GM21717 (cell line): ENCODE measurements around the gene ENO3.

ENCODE experiments used
- ATAC-seq: cut with Tn5 transposase; IDR thresholded peaks from one replicate; pipeline ENCODE4 v1.9.1; 2021; ENCODE audit warnings: mild to moderate bottlenecking, moderate library complexity; ENCODE audit not compliant: unreplicated experiment

ENO3 gene

DNA sequence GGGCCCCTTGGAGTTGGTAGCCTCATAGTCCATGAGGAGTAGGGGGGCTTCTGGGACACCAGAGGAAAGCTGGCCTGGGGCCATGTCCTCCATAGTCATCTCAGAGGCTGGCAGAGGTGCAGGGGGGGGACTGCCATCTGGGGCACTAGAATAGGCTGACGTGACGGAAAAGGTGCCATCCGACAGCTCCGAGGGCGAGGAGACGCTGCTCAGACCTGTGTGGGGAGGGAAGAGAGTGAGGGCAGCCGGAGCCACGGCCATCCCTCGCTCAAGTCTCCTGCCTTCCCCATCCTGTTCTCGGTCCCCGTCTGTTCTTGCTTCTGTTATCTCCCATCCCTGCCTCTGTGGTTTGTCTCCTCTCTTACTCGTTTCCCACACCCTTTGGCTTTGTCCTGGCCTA, 21.4 kb downstream of the ENO3 start:
- no peak for ATAC-seq

DNA sequence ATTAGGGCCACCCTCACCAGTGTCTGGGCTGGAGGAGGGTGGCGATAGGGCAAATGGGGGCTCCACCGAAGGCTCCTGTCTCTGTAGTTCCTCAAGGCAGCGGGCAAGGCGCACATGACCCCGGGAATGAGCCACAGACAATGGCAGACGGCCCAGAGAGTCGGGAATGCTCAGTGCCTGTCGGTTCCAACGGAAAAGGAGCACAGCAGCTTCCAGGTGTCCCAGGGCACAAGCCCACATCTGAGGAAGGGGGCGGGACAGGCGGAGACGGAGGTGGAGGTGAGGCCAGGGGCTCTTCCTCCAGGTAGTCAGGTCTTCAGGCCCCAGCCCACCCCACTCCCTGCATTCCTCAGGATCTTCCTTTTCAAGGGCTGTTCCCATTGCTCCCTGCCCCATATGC, 21.8 kb downstream of the ENO3 start:
- no peak for ATAC-seq

DNA sequence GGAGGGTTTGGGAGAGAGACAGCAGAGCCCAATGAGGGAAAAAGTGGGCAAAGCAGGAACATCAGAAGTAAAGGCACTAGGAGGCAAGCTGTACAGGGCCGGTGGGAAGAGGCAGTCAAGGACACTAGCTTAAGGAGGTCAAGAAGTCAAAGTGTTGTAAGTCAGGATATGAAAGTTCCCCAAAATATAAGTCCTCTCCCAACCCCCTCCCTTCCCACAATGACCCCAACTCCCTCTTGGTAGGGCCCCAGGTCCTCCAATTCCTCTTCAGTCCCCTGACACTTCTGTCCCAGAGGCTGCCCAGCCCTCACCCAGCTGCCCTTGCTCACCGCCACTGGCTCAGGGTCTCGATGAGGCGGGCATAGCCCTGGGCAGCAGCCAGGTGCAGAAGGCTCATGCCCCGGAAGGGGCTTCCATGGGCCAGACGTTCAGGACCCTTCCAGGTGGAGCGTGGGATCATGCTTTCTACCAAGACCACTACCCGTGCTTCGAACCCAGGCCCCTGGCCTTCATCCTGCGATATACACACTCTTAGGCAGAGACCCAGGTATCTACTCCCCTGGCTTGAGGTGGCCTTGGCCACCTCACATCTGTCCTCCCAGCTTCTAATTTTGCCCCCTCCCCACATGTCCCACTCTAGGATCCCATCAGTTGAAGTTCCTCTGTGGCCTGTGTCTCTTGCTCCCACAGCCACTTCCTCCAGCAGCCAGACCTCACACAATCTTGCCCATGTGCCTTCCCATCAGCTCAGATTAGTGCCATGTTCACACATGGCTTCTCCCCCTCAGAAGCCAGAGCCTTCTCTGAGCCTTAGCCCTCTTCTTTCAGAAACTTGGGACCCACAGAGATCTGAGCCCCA, 22.6 kb downstream of the ENO3 start:
- no peak for ATAC-seq

DNA sequence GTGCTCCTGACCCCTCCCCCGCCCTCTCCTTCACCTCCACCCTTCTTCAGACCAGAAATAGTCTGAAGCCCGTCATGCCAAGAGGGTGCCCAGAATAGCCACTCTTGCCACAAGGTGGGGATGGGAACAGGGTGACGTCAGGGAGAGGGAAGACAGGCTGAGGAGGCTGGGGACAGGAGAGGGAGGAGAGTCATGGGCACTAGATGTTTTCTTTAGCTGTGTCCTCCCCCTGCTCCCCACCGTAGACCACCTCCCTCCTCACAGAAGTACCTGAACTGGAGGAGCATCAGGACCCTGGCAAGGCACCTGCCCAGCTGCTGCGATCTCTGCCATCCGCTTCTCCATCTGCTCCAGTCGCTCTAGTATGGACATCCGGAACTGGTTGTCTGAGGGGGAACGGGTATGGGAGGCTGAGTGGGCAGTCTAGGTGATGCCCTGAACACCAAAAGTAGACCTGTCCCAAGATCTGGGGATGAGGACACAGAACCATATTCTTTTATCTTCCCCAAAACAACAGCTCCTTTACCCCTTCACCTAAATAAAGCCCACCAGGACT, 23.3 kb downstream of the ENO3 start:
- no peak for ATAC-seq

DNA sequence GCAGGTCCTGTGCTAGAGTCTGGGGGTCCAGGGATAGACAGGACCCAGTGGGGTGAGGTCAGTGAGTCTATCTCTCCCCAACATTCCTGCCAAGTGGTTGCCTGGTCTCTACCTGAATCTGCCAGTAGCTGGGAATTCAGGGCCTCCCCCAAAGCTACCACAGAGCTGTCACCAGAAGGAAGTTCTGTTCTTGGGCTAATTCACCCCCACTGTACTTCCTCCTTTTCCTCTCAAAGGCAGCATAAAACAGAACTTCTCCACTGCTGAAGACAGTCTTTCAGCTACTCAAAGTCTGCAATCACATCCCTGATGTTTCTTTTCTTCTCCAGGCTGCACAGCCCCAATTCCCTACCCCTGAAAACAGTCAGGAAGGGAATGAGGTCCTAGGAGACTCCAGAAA, 27.8 kb downstream of the ENO3 start:
- ATAC-seq, result no peak

DNA sequence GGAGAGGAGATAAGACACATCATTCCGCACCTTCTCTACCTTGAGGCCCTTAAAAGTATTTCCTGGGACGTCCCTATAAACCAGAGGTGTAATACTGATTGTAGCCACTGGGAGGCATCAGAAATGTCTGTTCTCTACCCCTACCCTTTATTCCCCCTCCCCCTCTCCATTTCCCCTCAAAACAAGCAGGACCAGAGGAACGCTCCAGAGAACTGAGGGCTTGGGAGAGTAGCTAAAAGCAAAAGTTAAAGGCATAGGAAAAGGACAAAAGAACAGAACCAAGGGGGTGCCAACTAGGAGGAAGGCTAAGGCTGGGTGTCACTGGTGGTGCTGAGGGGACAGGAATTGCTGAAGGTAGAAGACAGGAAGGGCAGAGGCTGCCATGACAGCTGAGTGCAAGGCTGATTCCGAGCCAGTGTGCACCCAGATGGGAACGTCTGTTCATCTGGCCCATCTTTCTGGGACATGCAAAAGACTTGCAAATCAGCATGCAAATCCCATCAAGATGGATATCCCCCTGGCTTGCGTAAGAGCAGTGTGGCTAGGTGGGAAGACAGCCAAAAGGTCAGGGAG, 29.8 kb downstream of the ENO3 start:
- no peak for ATAC-seq

DNA sequence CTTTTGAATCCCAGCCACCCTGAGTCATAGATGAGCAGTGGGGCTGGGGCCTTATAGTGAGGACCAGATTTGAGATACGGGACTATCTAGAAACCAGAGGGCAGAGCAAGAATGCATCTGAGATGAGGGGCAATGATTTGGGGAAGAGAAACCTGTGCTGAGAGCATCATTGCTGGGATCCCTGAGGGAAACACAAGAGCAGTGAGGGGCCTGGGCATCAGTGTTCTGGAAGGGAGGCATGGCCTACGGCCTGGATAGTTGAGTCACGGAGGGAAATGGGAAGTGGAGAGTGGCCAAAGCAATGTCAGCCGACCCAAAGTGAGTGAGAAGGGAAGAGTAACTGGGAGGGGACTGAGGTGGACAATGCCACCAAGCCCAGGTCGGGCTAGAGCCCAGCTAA, 31.4 kb downstream of the ENO3 start:
- no peak for ATAC-seq

DNA sequence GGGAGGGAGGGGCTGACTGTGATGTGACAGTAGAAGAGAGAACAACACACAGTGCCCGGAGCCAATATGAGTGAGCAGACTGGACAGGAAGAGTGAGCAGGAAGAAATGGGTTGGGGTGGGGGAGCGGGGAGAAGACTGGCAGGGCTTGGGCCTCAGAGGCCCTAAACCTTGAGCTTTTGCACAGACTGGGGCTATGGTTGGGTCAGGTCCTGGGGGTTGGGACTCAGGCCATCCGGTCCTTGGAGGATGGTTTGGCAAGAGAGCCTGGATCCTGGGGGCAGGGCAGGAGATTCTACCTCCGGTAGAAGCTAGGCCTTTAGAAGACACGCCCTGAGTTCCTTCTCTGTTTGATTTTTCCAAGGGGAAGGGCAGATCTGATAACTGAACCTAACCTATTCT, 35.5 kb downstream of the ENO3 start:
- ATAC-seq, result no peak

DNA sequence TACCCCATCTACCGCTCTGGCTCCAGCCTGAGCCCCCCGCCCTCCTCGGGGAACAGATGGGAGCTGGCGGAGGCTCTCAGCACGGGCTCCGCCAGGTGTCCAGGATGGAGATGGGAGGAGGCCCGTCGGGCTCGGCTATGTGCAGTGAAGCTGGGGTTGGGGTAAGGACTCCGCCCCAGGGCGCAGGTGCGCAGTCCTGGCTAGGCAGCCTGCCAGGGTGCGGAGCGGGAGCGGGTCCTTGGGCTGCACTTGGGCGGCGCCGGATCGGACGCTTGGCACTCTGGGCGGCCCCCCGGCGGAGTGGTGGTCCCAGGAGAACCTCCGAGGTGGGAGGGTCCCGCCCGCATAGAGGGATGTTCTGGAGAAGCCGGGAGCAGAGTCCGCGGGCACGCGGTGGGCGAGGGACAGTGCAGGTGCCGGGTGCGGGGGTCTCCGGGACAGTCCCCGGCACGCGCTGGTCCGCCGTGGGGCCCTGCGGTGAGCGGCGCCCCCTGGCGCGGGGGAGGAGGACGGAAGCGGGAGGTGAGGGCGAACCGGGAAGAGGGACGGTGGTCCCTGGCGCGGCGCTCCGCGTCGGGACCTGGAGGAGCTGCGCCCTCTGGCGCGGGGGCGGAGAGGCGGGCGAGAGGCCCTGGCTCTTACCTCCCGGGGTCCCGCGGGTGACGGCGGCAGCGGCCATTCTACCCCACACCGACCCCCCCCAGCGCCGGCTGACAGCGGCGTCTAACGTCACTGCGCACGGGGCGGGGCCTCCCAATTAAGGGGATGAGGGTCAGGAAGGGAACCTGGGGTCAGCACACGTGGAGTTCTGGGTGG, 36.2 kb downstream of the ENO3 start, which contains the start of gene CAMTA2:
CAMTA2 (minus strand) TSS at position 725 of the 816 bp plus-strand sequence. CDS start 1,453 bp downstream, outside the sequence.
- ATAC-seq, result peak; percentile 63

DNA sequence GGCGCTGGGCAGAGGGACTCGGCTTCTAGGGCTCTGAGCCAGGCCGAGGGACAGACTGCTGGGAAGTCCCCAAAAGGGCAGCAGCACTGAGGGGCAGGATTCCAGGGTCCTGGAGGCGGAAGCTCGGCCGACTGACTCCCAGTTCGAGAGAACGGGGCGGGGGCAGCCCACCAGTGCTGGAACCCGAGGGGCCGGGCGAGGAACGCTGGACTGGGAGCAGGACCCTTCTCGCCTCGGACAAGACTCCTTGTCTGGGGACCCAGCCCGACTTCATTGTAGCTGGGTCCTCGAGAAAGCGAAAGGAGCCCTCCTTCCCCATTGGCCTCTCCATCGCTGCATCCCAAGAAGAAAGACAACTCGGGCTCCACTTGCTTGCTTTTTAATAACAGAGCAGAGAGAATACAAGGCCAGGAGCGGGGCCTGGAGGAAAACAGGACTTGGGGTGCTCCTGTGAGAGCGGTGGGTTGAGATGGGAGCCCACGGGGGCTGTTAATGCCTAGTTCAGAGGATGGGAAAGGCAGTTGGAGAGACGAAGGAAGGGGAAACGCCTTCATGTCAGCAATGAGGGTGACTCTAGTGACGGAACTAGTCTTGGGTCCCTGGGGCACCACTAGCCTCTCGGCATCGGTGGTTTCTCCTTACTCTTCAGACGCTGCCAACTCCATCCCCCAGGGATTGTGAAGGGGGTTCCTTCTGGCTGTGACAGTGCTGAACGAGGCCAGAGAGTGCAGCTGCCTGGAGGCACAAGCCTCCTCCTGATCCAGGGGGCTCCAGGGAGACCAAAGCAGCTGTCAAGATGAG, 37.0 kb downstream of the ENO3 start:
- ATAC-seq, result peak; percentile 24

DNA sequence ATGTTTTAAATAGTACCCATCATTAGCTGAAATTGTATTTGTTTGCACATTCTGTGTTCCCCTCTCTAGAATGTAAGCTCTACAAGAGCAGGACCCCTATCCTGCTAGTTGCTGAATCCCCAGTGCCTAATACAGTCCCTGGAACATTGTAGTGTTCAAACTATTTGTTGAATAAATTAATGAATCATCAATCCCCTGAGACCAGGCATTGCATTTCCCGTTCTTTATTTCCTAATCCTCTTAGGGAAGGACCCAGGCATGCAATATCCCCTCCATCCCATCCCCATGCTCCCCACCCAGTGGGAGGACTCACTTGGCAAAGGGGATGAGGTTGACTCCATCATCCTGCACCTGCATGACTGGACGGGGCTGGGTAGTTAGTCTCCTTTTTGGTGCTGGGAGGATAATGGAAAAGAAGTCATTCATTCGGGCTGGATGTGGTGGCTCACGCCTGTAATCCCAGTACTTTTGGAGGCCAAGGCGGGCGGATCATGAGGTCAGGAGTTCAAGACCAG, 43.2 kb downstream of the ENO3 start:
- no peak for ATAC-seq

DNA sequence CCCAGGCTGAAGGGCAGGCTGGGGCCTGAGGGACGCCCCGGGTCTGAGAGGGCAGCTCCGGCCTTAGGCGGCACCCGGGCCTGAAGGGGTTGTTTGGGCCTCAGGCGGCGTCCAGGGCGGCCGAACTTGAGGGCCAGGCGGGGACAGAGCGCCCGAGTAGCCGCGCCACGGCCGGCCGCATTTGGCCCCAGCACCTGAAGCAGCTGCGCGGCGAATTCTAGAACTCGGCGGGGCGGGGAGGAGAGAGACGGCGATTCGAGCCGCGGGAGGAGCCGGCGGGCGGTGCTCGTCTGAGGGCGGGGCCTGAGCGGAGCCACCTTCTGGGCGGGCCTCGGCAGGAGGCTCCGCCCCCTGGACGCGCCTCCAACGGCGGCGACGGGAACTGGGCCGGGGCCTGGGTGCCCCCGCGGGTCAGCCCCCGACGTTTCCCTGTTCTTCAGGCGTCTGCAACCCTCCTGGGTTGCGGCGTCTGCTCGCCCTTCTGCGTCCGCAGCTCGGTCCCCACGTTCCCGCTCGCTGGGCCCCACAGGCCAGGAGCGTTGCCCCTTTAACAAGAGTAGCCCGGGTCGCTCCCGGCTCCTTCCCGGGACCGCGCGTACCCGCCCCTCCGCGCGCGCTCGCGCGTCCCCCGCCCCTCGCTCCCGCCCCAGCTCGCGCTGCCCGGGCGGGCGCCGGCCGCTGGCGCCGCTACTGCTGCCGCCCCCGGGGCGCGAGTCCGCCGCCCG, 46.5 kb downstream of the ENO3 start, which contains the start of the genes INCA1 and KIF1C:
INCA1 (minus strand) TSS at position 221 of the 725 bp plus-strand sequence. CDS start 3,085 bp downstream, outside the sequence.
KIF1C (plus strand) TSS at position 649 of the 725 bp plus-strand sequence. CDS start 2,297 bp downstream, outside the sequence.
- peak; percentile 65 for ATAC-seq

DNA sequence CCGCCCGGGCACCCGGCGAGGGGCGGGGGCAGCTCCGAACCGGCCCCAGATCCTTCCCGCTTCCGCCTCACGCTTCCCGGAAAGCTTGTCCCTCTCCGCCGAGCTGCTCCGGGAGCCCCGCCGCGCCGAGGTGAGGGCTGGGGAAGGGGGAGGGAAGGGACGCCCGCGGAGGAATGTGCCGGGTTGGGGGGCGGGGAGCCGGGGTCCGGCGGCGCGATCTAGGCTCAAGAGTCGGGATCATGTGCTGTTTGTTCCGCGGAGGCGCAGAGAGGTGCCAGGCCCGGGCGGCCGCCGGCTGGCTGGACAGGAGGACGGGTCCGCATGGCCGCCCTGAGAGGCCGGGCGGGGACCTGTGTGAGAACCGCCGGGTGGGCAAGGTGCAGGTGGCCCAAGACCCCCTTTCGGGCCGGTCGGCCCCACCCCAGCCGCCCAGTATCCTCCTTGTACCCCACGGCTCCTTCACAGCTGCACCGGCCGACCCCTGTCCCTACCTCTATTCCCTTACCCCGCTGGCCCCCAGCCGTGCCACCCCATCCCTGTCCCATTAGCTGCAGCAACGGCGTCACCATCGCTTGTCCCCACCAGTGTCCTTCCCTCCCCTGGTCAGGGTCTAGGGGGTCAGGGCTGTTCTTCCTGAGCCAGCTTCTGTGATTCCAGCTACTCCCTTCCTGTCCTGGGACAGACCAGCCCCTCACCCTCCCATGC, 47.3 kb downstream of the ENO3 start:
- ATAC-seq, result peak; percentile 10

DNA sequence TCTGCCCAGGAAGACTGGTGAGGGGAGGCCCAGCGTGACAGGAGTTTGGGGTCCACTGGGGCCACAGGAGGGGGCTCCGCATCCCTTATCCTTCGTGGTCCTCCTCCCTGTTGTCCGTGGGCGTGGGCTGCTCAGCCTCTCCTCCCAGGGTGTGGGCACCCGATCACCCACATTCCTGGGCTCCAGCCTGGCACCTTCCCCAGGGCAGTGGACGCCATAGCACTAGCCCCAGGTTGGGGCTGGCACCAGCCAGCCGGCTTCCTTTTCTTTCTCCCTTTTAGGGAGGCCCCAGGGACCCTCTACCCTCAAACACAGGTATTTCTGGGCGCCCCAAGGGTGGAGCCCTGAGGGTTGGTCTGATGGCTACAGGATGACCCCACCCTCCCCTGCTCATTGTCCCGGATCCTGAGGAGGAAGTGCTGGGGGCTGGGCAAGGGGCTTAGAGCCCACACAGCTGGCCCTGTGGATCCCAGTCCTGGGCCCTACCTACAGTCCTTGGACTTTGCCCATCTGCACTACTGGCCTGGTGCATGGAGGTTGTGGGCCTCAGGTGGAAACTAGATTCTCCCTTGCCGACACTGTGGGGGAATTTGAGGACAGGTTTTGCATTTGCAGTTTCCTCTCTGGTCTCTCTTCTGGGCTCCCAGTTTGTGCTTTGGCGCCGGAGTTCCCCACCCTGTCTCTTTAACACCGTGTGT, 48.0 kb downstream of the ENO3 start:
- no peak for ATAC-seq

DNA sequence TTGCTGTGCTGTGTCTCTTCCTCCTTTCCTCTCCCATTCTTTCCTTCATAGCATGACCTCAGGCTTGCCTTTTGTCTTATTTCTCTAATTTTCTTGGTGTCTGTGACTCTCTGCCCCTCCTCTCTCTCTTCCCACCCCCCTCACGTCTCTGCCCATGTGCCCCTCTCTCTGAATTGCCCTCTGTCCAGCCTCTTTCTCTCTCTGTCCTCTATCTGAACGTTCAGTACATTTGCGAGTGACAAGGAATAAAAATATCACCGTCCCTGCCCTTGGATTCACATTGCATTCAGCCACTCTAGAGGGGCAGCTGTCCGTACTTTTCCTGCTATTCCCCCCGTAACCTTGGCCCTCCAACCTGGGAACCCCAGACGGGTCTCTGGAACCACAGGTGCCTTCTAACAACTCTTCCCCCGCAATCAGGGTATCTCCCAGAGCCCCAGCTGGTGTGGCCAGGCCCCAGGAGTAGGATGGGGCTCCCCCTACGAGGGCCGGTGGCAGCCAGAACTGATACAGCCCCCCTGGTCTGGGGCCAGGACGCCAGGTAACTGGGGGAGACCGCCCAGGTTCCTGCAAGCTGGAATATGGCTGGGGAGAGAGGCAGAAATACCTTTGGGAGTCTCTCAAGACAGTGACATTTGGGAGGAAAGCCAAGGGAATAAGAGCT, 48.6 kb downstream of the ENO3 start:
- ATAC-seq, result no peak

DNA sequence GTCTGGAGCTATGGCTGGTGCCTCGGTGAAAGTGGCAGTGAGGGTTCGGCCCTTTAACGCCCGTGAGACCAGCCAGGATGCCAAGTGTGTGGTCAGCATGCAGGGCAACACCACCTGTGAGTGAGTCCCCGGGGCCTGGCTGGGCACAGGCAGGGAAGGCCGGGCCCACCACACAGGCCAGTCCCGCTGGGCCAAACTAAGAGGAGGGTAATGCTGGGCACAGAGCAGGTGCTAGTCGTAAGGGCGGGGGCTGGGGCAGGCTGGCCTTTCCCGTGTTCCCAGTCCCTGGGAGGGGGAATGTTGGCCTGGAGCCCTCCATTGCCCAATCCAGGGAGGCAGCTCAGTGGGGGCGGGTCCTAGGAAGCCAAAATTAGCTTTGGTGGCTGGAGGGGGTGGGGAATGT, 49.3 kb downstream of the ENO3 start:
- ATAC-seq, result no peak

DNA sequence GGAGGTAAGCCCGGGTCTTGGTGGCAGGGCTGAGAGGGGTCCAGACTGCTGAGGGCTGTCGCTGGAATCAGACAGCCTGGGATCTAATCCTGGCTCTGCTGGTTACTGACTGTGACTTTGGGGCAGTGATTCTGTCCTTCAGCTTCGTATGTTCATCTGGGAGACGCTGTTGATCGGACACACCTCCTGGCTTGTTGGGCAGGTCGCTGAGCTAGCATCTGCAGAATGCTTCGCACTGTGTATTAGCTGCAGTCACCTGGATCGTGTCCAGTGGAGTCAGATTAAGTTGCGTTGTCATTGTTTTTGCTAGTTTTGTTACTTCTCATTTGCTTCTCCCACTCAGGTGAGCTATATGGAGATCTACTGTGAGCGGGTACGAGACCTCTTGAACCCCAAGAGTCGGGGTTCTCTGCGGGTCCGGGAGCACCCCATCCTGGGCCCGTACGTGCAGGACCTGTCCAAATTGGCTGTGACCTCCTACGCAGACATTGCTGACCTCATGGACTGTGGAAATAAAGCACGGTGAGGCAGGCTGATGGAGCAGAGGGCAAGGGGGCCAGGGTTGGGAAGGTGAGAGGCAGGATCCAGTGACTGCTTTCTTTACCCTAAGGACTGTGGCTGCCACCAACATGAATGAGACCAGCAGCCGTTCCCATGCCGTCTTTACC, 51.3 kb downstream of the ENO3 start:
- ATAC-seq, result no peak
